Hippocampal formation (tissue), 2 donors: ENCODE results near the gene KDM4B.
"Not testable (repeated sequence)": the region's sequence is repeated elsewhere in the genome, so short reads cannot be mapped to it uniquely, and the experiment has no call there.

Source experiments
- DNase-seq, 2 donors: peaks; one replicate each; lab custom pipeline; 2025; lab: John Stamatoyannopoulos, UW

Gene KDM4B

DNA sequence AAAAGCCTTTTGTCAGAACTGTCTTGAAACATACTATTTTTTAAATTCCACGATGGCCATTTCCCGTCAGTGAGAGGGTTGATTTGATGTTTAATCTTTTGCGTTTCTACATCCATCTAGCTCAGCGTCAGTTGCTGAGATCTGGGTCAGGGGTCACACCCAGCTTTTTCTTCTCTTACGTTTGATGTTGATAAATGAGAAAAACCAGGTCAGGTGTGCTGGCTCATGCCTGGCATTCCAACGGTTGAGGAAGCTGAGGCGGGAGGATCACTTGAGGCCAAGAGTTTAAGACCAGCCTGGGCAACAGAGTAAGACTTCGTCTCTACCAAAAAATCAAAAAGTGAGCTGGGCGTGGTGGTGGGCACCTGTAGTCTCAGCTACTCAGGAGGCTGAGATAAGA lies 202.8 kb downstream of the KDM4B start:
- no peak for DNase-seq

- DNase-seq: no peak
Measured at GRCh38 chr19:5172859-5173630, 204.1 kb downstream of the KDM4B start.

- no peak for DNase-seq
Measured at GRCh38 chr19:5173993-5174392, 205.1 kb downstream of the KDM4B start.

- no peak for DNase-seq
Measured at GRCh38 chr19:5177745-5178450, 209.0 kb downstream of the KDM4B start.

DNA sequence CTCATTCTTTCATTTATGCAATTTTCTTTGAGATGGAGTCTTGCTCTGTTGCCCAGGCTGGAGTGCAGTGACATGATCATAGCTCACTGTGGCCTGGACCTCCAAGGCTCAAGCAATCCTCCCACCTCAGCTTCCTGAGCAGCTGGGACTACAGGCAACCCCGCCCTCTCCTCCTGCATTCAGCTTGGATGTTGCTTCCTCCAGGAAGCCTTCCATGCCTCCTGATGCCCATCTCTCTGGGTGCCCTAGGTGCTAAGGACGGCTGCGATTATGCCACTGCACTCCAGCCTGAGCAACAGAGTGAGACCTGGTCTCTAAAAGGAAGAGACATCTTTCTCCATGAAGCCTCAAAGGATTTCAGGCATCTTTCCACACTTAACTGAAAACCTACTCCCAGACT lies 209.9 kb downstream of the KDM4B start:
- DNase-seq: no peak

- DNase-seq: no peak
Measured at GRCh38 chr19:5179256-5179655, 210.3 kb downstream of the KDM4B start.

GRCh38 chr19:5181329-5181728 lies 212.4 kb downstream of the KDM4B start:
- DNase-seq: no peak

DNA sequence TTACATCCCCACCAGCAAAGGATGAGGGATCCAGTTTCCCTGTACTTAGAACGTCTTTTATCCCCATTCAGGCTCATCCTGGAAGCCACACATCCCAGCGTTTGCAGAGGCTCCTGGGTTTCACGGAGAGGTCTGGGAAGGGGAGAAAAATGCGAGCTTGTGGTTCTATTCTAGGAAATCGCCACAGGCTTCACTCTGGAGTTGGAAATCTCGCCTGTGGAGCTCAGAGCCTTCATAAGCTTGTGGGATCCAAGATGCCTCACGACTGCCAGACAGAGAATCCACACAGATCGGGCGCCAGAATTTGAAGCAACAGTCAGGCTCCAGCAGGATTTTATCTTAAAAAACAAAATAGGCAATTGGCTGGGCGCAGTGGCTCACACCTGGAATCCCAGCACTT lies 213.8 kb downstream of the KDM4B start:
- no peak for DNase-seq

GRCh38 chr19:5183616-5184015 lies 214.7 kb downstream of the KDM4B start:
- DNase-seq: no peak

- DNase-seq: no peak
Measured at GRCh38 chr19:5184930-5185329, 216.0 kb downstream of the KDM4B start.

- DNase-seq: no peak
Measured at GRCh38 chr19:5186293-5187050, 217.6 kb downstream of the KDM4B start.

- DNase-seq: no peak
Measured at GRCh38 chr19:5188548-5189317, 219.8 kb downstream of the KDM4B start.

DNA sequence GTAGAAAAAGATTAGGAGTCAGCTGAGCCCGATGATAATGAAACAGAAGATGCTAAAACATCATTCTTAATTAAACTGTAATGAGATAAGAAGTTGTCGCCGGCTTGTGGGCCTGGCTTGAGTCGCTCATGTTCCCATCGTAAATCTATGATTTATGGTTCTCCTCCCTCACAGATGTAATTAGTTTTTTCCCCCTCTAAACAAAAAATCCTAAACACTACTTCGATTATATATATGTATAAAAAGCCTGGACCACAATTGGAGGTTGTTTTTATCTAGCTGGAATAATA lies 220.3 kb downstream of the KDM4B start:
- no peak for DNase-seq

DNA sequence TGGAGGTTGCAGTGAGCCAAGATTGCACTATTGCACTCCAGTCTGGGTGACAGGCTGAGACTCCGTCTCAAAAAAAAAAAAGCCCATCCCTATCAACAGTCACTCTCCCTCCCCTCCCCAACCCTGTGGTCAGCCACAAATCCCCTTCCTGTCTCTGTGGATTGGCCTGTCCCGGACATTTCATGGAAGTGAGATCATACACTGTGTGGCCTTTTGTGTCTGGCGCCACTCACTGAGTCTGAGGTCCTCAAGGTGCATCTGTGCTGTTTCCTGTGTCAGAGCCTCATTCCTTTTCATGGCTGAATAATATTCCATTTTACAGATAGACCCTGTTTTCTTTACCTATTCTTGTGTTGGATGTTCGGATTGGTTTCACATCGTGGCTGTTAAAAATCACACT lies 222.2 kb downstream of the KDM4B start:
- no peak for DNase-seq

DNA sequence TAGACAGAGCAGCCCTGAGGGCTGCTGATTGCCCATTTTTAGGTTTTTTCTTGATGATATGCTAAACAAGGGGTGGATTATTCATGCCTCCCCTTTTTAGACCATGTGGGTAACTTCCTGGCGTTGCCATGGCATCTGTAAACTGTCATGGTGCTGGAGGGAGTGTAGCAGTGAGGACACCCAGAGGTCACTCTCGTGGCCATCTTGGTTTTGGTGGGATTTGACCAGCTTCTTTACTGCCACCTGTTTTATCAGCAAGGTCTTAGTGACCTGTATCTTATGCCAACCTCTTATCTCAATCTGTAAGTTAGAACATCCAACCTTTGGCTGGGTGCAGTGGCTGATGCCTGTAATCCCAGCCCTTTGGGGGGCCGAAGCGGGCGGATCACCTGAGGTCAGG lies 223.7 kb downstream of the KDM4B start:
- no peak for DNase-seq

GRCh38 chr19:5193192-5193591 lies 224.3 kb downstream of the KDM4B start:
- DNase-seq: no peak

- no peak for DNase-seq
Measured at GRCh38 chr19:5194641-5195040, 225.7 kb downstream of the KDM4B start.

DNA sequence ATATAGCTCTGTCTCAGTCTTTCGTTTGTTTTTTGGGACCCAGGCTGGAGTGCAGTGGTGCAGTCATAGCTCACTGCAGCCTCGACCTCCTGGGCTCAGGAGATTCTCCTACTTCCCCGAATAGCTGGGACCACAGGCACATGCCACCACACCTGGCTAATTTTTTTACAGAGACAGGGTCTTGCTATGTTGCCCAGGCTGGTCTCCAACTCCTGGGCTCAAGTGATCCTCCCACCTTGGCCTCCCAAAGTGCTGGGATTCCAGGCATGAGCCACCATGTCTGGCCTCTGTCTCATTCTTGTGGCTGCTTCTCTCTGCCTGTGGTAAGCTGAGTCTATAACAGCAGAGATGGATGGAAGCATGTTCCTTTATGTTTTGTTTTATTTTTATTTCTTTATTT lies 226.7 kb downstream of the KDM4B start:
- not testable (repeated sequence) for DNase-seq

DNA sequence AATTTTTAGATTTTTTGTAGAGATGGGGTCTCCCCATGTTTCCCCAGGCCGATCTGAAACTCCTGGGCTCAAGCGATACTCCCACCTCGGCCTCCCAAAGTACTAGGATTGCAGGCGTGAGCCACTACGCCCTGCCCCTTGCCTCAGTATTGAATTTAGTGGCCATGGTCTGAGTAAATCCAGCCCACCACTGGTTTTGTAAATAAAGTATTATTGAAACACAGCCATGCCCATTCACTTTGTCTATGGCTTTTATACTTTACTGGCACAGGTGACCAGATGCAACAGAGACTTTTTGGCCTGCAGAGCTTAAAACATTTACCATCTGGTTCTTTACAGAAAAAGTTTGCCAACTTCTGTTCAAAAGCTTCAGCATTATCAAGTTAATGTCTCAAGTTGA lies 227.9 kb downstream of the KDM4B start:
- no peak for DNase-seq

DNA sequence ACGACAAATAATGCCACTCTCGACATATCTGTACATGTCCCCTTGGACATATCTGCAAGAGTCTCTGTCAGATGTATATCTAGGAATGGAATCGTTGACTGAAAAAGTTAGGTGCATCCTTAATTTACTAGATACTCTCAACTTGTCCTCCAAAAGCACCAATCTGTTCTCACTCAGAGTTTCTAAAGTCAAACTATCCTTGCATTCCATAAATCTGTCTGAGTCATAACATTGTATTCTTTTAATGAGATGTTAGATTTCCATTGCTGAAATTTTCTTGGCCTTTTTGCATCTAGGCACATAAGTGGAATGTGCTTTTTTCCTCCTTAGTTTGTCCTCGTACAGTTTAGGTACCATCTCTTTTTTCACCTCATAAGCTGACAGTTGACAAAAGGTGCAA lies 231.9 kb downstream of the KDM4B start:
- DNase-seq: no peak

GRCh38 chr19:5202553-5202952 lies 233.6 kb downstream of the KDM4B start:
- no peak for DNase-seq
